ENCODE data around the gene ASPM.
A peak's percentile ranks its signal among the peaks of the same experiment; 100 is the strongest.

Gene ASPM

GRCh38 chr1:197146101-197147095, at the start of gene ASPM:
TSS of gene ASPM (minus strand) at chr1:197146669. CDS start at chr1:197146437, 232 bp downstream.
- DNase-seq (ENCODE audit: low read depth): peak; percentile 96
- H3K4me3 ChIP-seq (ENCODE audit: low read depth, low read length): peak within 1 kb of the TSS; percentile 89
- TF ChIP-seq MYC (IDR thresholded peaks at IDR 0.05; ENCODE audit: low read depth, low read length): peak; percentile 43
- TF ChIP-seq POLR2A (IDR thresholded peaks at IDR 0.05; ENCODE audit: extremely low read depth, insufficient read length): peak; percentile 50
- TF ChIP-seq, protein P1, sequence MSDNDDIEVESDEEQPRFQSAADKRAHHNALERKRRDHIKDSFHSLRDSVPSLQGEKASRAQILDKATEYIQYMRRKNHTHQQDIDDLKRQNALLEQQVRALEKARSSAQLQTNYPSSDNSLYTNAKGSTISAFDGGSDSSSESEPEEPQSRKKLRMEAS (IDR thresholded peaks at IDR 0.05; ENCODE audit: low read depth, low read length): no peak; the same call in 1 of the 2 replicates

DNA sequence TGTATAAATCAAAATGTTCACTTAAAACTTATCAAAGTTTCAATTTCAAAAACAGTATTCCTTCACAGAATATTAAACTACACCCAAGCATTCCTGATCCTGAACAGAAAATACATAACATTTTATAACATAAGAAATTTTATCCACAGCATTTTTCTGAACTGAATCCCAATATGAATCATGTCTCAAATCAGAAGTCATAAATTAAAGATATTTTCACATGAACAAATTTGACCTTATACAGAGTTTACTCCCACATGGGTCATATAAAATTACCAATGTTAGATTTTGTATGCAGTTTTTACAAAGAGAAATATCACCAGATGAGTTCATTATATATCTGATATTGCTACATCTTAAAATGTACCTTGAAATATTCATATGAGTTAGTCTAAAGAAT, 48.6 kb upstream of the ASPM start:
- no peak for DNase-seq (ENCODE audit: low read depth)
- TF ChIP-seq, protein P2, sequence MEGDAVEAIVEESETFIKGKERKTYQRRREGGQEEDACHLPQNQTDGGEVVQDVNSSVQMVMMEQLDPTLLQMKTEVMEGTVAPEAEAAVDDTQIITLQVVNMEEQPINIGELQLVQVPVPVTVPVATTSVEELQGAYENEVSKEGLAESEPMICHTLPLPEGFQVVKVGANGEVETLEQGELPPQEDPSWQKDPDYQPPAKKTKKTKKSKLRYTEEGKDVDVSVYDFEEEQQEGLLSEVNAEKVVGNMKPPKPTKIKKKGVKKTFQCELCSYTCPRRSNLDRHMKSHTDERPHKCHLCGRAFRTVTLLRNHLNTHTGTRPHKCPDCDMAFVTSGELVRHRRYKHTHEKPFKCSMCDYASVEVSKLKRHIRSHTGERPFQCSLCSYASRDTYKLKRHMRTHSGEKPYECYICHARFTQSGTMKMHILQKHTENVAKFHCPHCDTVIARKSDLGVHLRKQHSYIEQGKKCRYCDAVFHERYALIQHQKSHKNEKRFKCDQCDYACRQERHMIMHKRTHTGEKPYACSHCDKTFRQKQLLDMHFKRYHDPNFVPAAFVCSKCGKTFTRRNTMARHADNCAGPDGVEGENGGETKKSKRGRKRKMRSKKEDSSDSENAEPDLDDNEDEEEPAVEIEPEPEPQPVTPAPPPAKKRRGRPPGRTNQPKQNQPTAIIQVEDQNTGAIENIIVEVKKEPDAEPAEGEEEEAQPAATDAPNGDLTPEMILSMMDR (IDR thresholded peaks at IDR 0.05; ENCODE audit: low read depth, low read length): no peak
- TF ChIP-seq POLR2A (IDR thresholded peaks at IDR 0.05; ENCODE audit: extremely low read depth, insufficient read length): no peak
- TF ChIP-seq MYC (IDR thresholded peaks at IDR 0.05; ENCODE audit: low read depth, low read length): no peak
- TF ChIP-seq, protein P1 (IDR thresholded peaks at IDR 0.05; ENCODE audit: low read depth, low read length): no peak
- H3K4me3 ChIP-seq (ENCODE audit: low read depth, low read length): no peak overlapping the region

DNA sequence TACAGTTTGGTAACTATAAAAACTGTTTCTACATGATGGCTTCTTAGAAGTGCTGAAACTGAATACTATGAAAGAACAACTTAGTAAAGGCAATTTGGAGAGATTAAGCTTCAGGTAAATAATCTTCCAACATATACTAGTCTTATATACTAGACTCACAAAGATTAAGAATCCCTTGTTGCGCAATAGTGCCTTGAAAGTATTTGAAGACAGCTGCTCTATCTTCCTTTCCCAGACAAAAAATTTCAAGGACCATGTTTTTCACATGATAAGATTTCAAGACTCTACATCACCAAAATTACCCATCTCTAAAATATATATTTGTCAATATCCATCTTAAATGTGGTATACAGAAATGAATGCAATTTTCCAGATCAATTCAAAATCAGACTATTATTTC, 37.7 kb upstream of the ASPM start:
- H3K4me3 ChIP-seq (ENCODE audit: low read depth, low read length): no peak overlapping the region
- TF ChIP-seq, protein P2 (IDR thresholded peaks at IDR 0.05; ENCODE audit: low read depth, low read length): no peak
- TF ChIP-seq MYC (IDR thresholded peaks at IDR 0.05; ENCODE audit: low read depth, low read length): no peak
- TF ChIP-seq POLR2A (IDR thresholded peaks at IDR 0.05; ENCODE audit: extremely low read depth, insufficient read length): no peak
- TF ChIP-seq, protein P1 (IDR thresholded peaks at IDR 0.05; ENCODE audit: low read depth, low read length): no peak
- DNase-seq (ENCODE audit: low read depth): no peak

- DNase-seq (ENCODE audit: low read depth): no peak
- H3K4me3 ChIP-seq (ENCODE audit: low read depth, low read length): no peak overlapping the region
- TF ChIP-seq MYC (IDR thresholded peaks at IDR 0.05; ENCODE audit: low read depth, low read length): no peak
Observed at GRCh38 chr1:197183195-197183748, 36.8 kb upstream of the ASPM start.

- TF ChIP-seq POLR2A (IDR thresholded peaks at IDR 0.05; ENCODE audit: extremely low read depth, insufficient read length) (no peak), MYC (IDR thresholded peaks at IDR 0.05; ENCODE audit: low read depth, low read length) (no peak)
- TF ChIP-seq, protein P2 (IDR thresholded peaks at IDR 0.05; ENCODE audit: low read depth, low read length): no peak
- TF ChIP-seq, protein P1 (IDR thresholded peaks at IDR 0.05; ENCODE audit: low read depth, low read length): no peak
- H3K4me3 ChIP-seq (ENCODE audit: low read depth, low read length): no peak overlapping the region
- DNase-seq (ENCODE audit: low read depth): no peak
Observed at GRCh38 chr1:197182716-197183115, 36.2 kb upstream of the ASPM start.

DNA sequence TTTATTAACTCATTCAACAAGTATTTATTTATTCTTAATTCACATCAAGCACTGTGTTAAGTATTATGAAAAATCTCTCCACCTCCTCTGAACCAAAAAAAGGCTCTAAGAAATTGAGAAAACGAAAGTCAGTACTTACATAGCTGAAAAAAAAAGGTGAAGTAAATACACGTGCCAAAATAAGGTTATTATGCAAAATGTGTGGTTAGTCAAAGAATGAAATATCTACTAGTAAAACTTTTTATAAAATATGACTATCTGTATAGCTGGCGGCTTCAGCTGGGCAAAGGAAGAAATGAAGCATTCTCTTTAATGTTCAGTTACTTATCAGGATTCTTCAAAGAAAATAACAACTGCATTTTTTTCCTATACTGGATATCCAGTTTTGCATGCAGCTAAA, 35.5 kb upstream of the ASPM start:
- TF ChIP-seq, protein P1 (IDR thresholded peaks at IDR 0.05; ENCODE audit: low read depth, low read length): no peak
- TF ChIP-seq POLR2A (IDR thresholded peaks at IDR 0.05; ENCODE audit: extremely low read depth, insufficient read length): no peak
- TF ChIP-seq, protein P2 (IDR thresholded peaks at IDR 0.05; ENCODE audit: low read depth, low read length): no peak
- no peak for TF ChIP-seq MYC (IDR thresholded peaks at IDR 0.05; ENCODE audit: low read depth, low read length)
- H3K4me3 ChIP-seq (ENCODE audit: low read depth, low read length): no peak overlapping the region

More for the DNA sequence above, 35.5 kb upstream of the ASPM start:
- DNase-seq (ENCODE audit: low read depth): no peak

Measured in NB4 (cell line).